HS-5 (cell line): Measurements from ENCODE around the gene SBK3.
"Not testable (repeated sequence)": the region's sequence is repeated elsewhere in the genome, so short reads cannot be mapped to it uniquely, and the experiment has no call there.

Experiments
- DNase-seq: peaks from one replicate; pipeline ENCODE4 v3.0.0-alpha.2; 2012; ENCODE audit warnings: low read depth

Gene SBK3

DNA sequence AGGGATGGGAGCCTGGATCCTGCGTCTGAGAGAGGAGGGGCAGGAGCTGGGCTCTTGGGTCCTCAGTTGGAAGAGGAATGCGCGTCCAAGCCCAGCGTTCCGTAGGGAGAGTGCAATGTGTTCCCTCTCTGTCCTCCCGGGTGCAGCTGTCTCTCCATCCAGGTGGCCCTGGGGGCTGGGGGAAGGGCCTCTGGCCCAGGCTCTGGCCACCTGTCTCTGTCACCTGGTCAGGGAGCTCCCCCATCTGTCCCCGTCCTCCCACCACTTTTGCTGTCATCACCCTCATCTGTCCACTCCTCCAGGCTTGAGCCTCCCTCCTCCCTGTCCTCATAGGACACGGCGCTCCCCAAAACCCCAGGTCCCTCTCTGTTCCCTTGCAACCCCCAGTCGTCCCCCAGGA lies 4.7 kb downstream of the SBK3 start:
- no peak for DNase-seq

- DNase-seq = no peak
These were observed 6.0 kb downstream of the SBK3 start for GRCh38 chr19:55539090-55539984.

DNA sequence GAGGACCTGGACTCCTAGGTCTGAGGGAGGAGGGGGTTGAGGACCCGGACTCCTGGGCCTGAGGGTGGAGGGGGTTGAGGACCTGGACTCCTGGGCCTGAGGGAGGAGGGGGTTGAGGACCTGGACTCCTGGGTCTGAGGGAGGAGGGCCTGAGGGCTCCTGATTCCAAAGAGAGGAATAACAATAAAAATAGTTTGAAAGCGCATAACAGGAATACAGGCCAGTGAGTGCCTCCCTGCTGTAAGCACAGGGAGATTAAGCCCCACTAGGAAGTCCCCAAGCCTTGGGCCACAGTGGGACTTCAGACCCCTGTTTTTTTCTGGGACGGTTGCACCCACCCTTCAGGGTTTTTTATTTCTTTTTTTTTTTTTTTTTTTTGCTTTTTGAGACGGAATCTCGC lies 7.2 kb downstream of the SBK3 start:
- no peak for DNase-seq

- DNase-seq = peak; percentile 28
These were observed 7.6 kb downstream of the SBK3 start for GRCh38 chr19:55537741-55538111.

DNA sequence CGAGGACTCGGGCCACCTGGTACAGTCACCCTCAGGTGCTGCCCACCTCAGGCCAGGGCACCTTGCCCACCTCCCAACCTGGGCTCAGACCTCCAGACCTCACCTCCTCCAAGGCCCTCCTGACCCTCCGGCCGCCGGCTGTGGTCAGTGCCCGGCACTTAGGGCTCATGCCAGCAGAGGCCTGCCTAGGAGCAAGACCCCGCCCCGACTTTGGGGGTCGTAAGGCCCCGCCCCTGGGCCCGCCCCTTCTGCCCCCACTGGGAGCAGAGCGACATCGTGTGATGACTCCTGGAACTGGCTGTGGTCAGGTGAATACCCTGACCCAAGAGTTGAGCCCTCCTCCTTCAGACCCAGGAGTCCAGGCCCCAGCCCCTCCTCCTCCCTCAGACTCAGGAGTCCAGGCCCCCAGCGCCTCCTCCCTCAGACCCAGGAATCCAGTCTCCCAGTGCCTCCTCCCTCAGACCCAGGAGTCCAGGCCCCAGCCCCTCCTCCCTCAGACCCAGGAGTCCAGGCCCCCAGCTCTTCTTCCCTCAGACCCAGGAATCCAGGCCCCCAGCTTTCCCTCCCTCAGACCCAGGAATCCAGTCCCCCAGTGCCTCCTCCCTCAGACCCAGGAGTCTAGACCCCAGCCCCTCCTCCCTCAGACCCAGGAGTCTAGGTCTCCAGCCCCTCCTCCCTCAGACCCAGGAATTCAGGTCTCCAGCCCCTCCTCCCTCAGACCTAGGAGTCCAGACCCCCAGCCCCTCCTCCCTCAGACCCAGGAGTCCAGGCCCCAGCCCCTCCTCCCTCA lies 8.2 kb downstream of the SBK3 start, which contains the start of gene SBK2:
TSS of gene SBK2 (minus strand) at position 183 of the 790 bp plus-strand sequence. CDS start 839 bp downstream, outside the sequence.
- DNase-seq = no peak

DNA sequence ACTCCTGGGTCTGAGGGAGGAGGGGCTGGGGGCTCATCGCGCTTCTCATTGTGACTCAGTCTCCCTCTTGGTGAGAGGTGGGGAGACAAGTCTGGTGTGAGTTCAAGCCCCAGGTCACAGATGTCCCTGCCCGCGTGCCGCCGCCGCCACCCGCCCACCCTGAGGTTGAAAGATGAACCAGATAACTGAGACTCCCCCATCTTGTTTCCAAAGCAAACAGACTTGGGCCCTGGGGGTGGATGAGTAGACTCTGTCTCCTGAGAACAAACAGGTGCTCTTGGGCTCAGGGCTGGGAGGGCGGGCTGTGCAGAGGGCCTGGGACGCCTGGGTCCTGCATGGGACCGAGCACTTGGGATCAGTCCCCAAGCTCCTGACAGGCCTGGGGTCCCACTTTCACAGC lies 9.0 kb downstream of the SBK3 start:
- DNase-seq = no peak

DNA sequence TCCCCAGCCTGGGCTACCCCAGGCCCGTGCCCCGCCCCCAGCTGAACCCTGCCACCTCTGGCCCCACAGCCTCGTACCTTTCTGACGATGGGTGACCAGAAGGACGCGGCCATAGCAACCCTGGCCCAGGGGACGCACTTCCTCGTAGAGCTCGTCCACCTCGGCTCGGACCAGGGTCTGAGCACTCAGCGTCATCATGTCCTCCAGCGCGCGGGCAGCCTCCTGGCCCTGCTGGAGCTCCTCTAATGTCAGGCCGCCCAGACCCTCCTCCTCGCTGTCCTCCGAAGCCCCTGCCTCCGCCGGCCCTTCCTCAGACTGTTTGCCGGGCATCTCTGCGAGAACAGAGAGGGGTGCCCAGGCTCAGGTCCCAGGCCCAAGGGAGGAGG lies 9.4 kb downstream of the SBK3 start:
- no peak for DNase-seq

GRCh38 chr19:55535173-55535964 lies 10.0 kb downstream of the SBK3 start:
- no peak for DNase-seq

DNA sequence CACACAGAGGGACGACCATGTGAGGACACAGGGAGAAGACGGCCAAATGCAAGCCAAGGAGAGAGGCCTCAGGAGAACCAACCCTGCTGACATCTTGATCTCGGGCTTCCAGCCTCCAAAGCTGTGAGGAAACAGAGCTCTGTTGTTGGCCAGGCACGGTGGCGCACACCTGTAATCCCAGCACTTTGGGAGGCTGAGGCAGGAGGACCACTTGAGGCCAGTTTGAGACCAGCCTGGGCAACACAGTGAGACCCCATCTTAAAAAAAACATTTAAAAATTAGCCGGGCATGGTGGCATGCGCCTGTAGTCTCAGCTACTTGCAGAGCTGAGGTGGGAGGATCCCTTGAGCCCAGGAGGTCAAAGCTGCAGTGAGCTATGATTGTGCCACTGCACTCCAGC lies 11.1 kb downstream of the SBK3 start:
- DNase-seq = not testable (repeated sequence)

DNA sequence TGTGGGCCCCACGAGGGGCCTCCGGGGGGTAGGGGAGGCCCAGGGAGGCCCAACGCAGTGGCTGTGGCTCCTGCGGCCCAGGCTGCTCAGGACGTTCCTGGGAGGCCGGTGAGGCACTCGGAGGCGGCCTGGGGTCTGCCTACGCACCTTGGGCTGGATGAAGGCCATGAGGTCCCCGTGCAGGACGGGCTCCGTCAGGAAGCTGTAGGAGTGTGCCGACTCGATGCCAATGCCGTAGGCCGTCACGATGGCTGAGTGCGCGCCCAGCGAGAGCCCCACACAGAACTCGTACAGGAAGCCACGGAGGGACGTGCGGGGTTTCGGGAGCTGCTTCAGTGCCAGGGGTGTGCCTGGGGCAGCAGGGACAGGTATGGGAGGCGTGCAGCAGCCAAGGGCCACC lies 14.3 kb downstream of the SBK3 start:
- DNase-seq = no peak

DNA sequence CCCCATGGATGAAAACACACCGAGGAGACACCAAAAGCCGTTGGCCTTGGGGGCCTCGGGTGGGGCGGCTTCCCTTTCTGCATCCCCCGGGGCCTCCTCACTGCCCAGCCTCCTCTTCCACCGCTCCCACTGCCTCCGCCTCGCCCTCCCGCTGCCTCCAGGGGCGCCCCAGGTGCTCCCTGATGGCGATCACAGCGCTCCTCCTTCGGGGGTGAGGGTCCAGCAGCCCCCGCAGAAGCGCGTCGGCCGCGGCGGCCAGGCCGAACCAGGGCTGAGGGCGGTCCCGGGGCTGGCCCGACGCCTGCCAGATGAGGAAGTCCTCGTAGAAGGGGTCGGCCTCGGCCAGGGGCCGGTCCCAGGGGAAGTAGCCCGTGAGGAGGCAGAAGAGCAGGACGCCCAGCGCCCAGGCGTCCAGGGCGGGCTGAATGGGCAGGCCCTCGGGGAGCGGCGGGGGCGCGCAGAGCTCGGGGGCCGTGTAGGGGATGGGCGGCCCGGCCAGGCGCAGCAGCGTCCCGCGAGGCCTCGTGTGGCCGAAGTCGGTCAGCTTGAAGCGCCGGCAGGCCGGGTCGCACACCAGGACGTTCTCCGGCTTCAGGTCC lies 15.6 kb downstream of the SBK3 start:
- no peak for DNase-seq

DNA sequence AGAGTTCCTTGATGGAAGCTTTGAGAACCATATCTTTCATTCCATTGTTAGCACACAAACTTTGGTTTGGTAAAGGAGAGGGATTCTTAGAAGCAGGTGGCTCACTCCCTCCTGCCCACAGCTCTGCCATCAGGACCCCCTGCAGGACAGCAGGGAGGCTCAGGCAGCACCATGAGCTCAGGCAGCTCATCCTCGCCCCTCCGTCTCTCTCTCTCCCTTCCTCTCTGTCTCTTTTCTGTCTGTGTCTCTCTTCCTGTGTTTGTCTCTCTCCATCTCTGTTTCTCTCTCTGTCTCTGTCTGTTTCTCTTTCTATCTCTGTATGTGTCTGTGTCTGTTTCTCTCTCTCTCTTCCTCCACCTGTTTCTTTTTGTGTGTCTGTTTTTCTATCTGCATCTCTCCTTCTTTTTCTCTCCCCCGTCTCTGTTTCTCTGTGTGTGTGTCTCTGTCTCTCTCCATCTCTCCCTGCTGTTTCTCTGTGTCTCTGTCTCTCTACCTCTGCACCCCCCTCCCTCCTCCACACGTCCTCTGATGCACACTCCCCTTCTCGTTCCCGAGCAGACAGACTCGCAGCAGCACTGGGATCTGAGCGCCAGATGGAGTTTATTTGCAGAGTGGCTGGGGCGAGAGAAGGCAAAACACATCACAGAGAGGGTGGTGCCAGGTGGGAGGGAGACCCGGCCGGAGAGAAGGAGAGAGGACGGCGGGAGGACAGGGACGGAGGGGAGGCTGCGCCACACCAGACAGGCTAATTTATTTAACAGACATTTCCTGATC lies 17.1 kb downstream of the SBK3 start:
- no peak for DNase-seq

GRCh38 chr19:55527197-55528029 lies 17.9 kb downstream of the SBK3 start:
- DNase-seq = no peak

DNA sequence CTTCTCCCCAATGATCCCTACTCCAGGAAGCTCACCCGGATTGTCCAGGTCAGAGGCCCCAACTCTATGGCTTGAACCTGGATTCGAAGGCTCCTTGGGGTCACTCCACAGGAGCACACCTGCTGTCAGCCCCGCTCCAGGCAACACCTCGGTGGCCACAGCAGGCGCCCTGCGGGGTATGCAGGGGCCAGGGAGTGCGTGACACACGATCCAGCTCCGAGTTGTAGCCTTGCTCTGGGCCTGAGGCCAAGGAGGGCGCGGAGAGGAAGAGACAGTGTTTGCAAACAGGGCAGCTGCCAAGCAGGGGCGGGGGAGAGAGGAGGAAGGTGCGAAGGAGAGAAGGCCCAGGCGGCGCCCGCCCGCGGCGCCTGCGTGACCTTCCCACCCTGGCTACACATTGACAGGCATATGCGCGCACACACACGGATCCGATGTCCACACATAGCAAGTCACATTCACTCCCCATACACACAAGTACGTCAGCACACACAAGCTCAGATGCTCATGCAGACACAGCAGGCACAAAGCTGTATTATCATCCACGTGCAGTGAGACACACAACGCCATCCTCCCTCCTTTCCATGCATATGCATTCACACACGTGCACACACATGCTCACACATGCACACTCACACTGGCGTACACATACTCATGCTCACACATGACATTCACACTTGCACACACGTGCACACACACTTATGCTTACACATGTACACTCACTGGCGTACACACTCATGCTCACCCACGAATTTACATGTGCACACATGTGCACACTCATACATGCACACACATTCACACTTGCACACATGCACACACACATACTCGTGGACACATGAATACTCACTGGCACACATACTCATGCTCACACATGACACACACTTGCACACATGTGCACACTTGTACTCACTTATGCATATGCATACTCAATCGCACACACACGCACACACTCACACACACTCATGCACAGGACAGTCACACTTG lies 18.8 kb downstream of the SBK3 start:
- DNase-seq = no peak

- DNase-seq = no peak
These were observed 19.8 kb downstream of the SBK3 start for GRCh38 chr19:55525289-55526101.

GRCh38 chr19:55520691-55521292 lies 24.6 kb downstream of the SBK3 start:
- DNase-seq = no peak

GRCh38 chr19:55519451-55520311 lies 25.7 kb downstream of the SBK3 start:
- peak; percentile 87 for DNase-seq
